Gastroesophageal sphincter (tissue), 4 donors: ENCODE measurements around the gene SLC9A6. TPM values are rescaled to one million over a fixed set of nuclear protein-coding genes. Genes with fewer than 3 reads are reported as not detected.

Experiments
- ATAC-seq: fragments of 150-250 bp; one replicate; pipeline ENCODE4 v1.9.1; 2016; ENCODE audit warnings: mild to moderate bottlenecking, moderate library complexity
- H3K27ac ChIP-seq, 4 donors: fragments of 200-600 bp; sonication (generic) in 3 of 4; 1 replicate in 3 of 4; 2 replicates in 1 of 4; pipeline ENCODE4 v1.5.1; 2016 to 2019
- H3K27me3 ChIP-seq: fragments of 200-600 bp; sonication (generic); one replicate; pipeline ENCODE4 v1.5.1; 2019
- H3K36me3 ChIP-seq, 2 donors: fragments of 200-600 bp; sonication (generic); one replicate each; pipeline ENCODE4 v1.5.1; 2019; ENCODE audit warnings: control low read depth in 1 of 2
- H3K4me1 ChIP-seq, 3 donors: fragments of 200-600 bp; sonication (generic); 1 replicate in 2 of 3; 2 replicates in 1 of 3; pipeline ENCODE4 v1.5.1; 2016 to 2019; ENCODE audit warnings: control low read depth in 2 of 3
- H3K4me3 ChIP-seq, 2 donors: fragments of 200-600 bp; sonication (generic); one replicate each; pipeline ENCODE4 v1.5.1; 2019; ENCODE audit warnings: mild to moderate bottlenecking in 1 of 2, moderate library complexity in 1 of 2
- H3K9me3 ChIP-seq, 3 donors: fragments of 200-600 bp; sonication (generic); one replicate each; pipeline ENCODE4 v1.5.1; 2017 to 2019; ENCODE audit warnings: control low read depth in 2 of 3
- CTCF ChIP-seq, 4 experiments: fragments of 200-600 bp in 2 of 4; fragments of 450-650 bp in 2 of 4; sonication (generic) in 1 of 4; IDR thresholded peaks; one replicate each; pipeline ENCODE4 v1.5.1; 2017 to 2019; ENCODE audit warnings: antibody characterized with exemption in 4 of 4, mild to moderate bottlenecking in 2 of 4, moderate library complexity in 2 of 4
- EP300 ChIP-seq: sonication (generic); formaldehyde crosslinking; IDR thresholded peaks from one replicate; pipeline ENCODE4 v1.6.1; 2017; ENCODE audit warnings: antibody characterized with exemption, mild to moderate bottlenecking
- POLR2A ChIP-seq, 2 donors: fragments of 450-650 bp; IDR thresholded peaks; one replicate each; pipeline ENCODE4 v1.6.1; 2017; ENCODE audit warnings: antibody characterized with exemption in 2 of 2, mild to moderate bottlenecking in 2 of 2, moderate library complexity in 1 of 2
- POLR2AphosphoS5 ChIP-seq: sonication (generic); formaldehyde crosslinking; IDR thresholded peaks from one replicate; pipeline ENCODE4 v1.6.1; 2017; ENCODE audit warnings: antibody characterized with exemption
- WGBS, 2 donors: methylation state at CpG; one replicate each; pipeline ENCODE4 v1.1.5; 2018; ENCODE audit warnings: low coverage in 1 of 2; 5-methylcytosine and 5-hydroxymethylcytosine counted together
- total RNA-seq, 4 donors: library from RNA; depleted of rRNA; stranded (reverse); fragments of >200 nt; gene quantifications; one replicate each; pipeline ENCODE4 v1.1.0, GENCODE V29; 2016

Gene SLC9A6
- total RNA-seq, 4 donors from 2014 or later, result 17.2 to 27.3 (median 20.3) TPM

- Histone ChIP-seq H3K27me3 (no peaks in the 10 kb centered on the region), H3K4me1 (peaks cover 0 to 61% (median 5%) of the 10 kb centered on the region in 3 donors), H3K36me3 (no peaks in the 10 kb centered on the region), H3K4me3 (no peak overlapping the region), H3K27ac (peak overlapping the region; percentile 82 to 98 (median 84)), H3K9me3 (no peaks in the 10 kb centered on the region)
- TF ChIP-seq POLR2AphosphoS5 (no peak), EP300 (no peak), POLR2A (IDR thresholded peaks at IDR 0.05) (no peak), CTCF (IDR thresholded peaks at IDR 0.05) (no peak)
- 72 to 100% methylated on average over 1 to 5 of the region's 5 CpGs for WGBS, 2 donors
- ATAC-seq, result no peak
Observed at GRCh38 chrX:136031626-136032025, 46.4 kb downstream of the SLC9A6 start.

- H3K36me3 ChIP-seq, result no peaks in the 10 kb centered on the region
- no peaks in the 10 kb centered on the region for H3K9me3 ChIP-seq
- peak overlapping the region; percentile 82 to 98 (median 84) for H3K27ac ChIP-seq
- WGBS, 2 donors, result 30 to 66% methylated on average over 4 of the region's 4 CpGs
- TF ChIP-seq EP300, result no peak
- peak; percentile 39 for TF ChIP-seq POLR2AphosphoS5
- no peak for TF ChIP-seq POLR2A (IDR thresholded peaks at IDR 0.05)
- no peak overlapping the region for H3K4me3 ChIP-seq
- peaks cover 0 to 61% (median 5%) of the 10 kb centered on the region in 3 donors for H3K4me1 ChIP-seq
- no peak for ATAC-seq
- H3K27me3 ChIP-seq, result no peaks in the 10 kb centered on the region
Observed at GRCh38 chrX:136032370-136032769, 47.1 kb downstream of the SLC9A6 start.

GRCh38 chrX:136034668-136035067 lies 49.4 kb downstream of the SLC9A6 start:
- WGBS, 2 donors, result 55 to 83% methylated on average over 1 of the region's 1 CpG
- Histone ChIP-seq H3K4me1 (peaks cover 0 to 49% (median 5%) of the 10 kb centered on the region in 3 donors), H3K36me3 (no peaks in the 10 kb centered on the region), H3K27ac (peak overlapping the region in 3 of 4 donors; percentile 47 to 82 (median 82)), H3K27me3 (no peaks in the 10 kb centered on the region), H3K9me3 (no peaks in the 10 kb centered on the region), H3K4me3 (no peak overlapping the region)
- TF ChIP-seq EP300 (no peak), POLR2AphosphoS5 (no peak), POLR2A (IDR thresholded peaks at IDR 0.05) (no peak)
- ATAC-seq, result no peak

GRCh38 chrX:136035663-136036062 lies 50.4 kb downstream of the SLC9A6 start:
- Histone ChIP-seq H3K27ac (no peak overlapping the region), H3K9me3 (no peaks in the 10 kb centered on the region), H3K36me3 (no peaks in the 10 kb centered on the region), H3K4me1 (peaks cover 0 to 39% (median 5%) of the 10 kb centered on the region in 3 donors), H3K27me3 (no peaks in the 10 kb centered on the region), H3K4me3 (no peak overlapping the region)
- ATAC-seq, result no peak
- WGBS, 2 donors, result 50 to 67% methylated on average over 1 of the region's 1 CpG
- TF ChIP-seq POLR2AphosphoS5 (no peak), EP300 (no peak), POLR2A (IDR thresholded peaks at IDR 0.05) (no peak), CTCF (IDR thresholded peaks at IDR 0.05) (no peak)

- no peak for ATAC-seq
Observed at GRCh38 chrX:136039485-136039884, 54.2 kb downstream of the SLC9A6 start.

More at GRCh38 chrX:136039485-136039884, 54.2 kb downstream of the SLC9A6 start:
- H3K9me3 ChIP-seq, result no peaks in the 10 kb centered on the region
- no peaks in the 10 kb centered on the region for H3K36me3 ChIP-seq
- no peak overlapping the region for H3K4me3 ChIP-seq
- H3K27me3 ChIP-seq, result no peaks in the 10 kb centered on the region
- H3K27ac ChIP-seq, result peak overlapping the region in 1 of 4 donors; percentile 44
- H3K4me1 ChIP-seq, result peaks cover 0 to 6% (median 0%) of the 10 kb centered on the region in 3 donors
- no peak for TF ChIP-seq POLR2A (IDR thresholded peaks at IDR 0.05)
- TF ChIP-seq POLR2AphosphoS5, result no peak
- TF ChIP-seq CTCF (IDR thresholded peaks at IDR 0.05), result no peak
- no peak for TF ChIP-seq EP300
